OCI-LY1 (cell line): ENCODE data around the gene POFUT1.

Source experiments
- EZH2 ChIP-seq: fragments of 200-600 bp; sonication (generic), shearing (Covaris generic); IDR thresholded peaks from 2 replicates; pipeline ENCODE4 v1.8.0; 2017; ENCODE audit warnings: borderline replicate concordance, mixed run types, mild to moderate bottlenecking, antibody characterized with exemption, low read length, moderate library complexity, mixed read lengths
- TF ChIP-seq, protein P1 (sequence below): fragments of 200-600 bp; sonication (generic), shearing (Covaris generic); IDR thresholded peaks from 2 replicates; pipeline ENCODE4 v1.5.1; 2017; ENCODE audit warnings: mild to moderate bottlenecking, antibody characterized with exemption, low read length, moderate library complexity, mixed read lengths

GRCh38 chr20:32158943-32159660 lies 48.6 kb upstream of the POFUT1 start:
- TF ChIP-seq, protein P1, sequence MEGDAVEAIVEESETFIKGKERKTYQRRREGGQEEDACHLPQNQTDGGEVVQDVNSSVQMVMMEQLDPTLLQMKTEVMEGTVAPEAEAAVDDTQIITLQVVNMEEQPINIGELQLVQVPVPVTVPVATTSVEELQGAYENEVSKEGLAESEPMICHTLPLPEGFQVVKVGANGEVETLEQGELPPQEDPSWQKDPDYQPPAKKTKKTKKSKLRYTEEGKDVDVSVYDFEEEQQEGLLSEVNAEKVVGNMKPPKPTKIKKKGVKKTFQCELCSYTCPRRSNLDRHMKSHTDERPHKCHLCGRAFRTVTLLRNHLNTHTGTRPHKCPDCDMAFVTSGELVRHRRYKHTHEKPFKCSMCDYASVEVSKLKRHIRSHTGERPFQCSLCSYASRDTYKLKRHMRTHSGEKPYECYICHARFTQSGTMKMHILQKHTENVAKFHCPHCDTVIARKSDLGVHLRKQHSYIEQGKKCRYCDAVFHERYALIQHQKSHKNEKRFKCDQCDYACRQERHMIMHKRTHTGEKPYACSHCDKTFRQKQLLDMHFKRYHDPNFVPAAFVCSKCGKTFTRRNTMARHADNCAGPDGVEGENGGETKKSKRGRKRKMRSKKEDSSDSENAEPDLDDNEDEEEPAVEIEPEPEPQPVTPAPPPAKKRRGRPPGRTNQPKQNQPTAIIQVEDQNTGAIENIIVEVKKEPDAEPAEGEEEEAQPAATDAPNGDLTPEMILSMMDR = no peak
- TF ChIP-seq EZH2 = no peak
